Endothelial cell of umbilical vein (primary cell): Measurements from ENCODE around the gene SMR3B. TPM values are rescaled to one million over a fixed set of nuclear protein-coding genes. Genes with fewer than 3 reads are reported as not detected.

Source experiments
- BruUV-seq: library from RNA; stranded (reverse); fragments of 400-500 nt; replicated peaks from 2 replicates; lab custom pipeline; 2021; lab: Mats Ljungman, UMichigan
- CTCF ChIA-PET: fragments of 300-600, 350-600 bp; sonication (Branson Sonifier 250); formaldehyde crosslinking; loops from one replicate; lab custom pipeline; 2021; ENCODE audit warnings: antibody characterized with exemption, inconsistent platforms; lab: Charles Lee
- POLR2A ChIA-PET: fragments of 300-600, 350-600 bp; sonication (Branson Sonifier 250); formaldehyde crosslinking; loops from one replicate; lab custom pipeline; 2021; ENCODE audit warnings: antibody characterized with exemption, inconsistent platforms; lab: Charles Lee
- DNase-seq: peaks from one replicate; pipeline ENCODE4 v3.0.0-alpha.2; 2011; ENCODE audit warnings: low read depth, low spot score
- FAIRE-seq: peaks from 2 replicates; lab custom pipeline; 2011; peaks lifted over from hg19 to GRCh38; lab: Jason Lieb, UNC
- H2AFZ ChIP-seq: 2 replicates; pipeline ENCODE4 v1.6.0; 2012; ENCODE audit warnings: low read depth, low read length, control low read depth, inconsistent platforms
- H3K27ac ChIP-seq: 2 replicates; pipeline ENCODE4 v1.5.1; 2011; ENCODE audit warnings: low read depth, mild to moderate bottlenecking, control low read depth, low read length, moderate library complexity; ENCODE audit not compliant: insufficient read depth
- H3K27me3 ChIP-seq, 2 experiments: 2 replicates each; pipeline versions ENCODE4 v1.6.0 to v1.6.1; 2011; ENCODE audit warnings: low read length in 2 of 2, mixed read lengths in 1 of 2; ENCODE audit not compliant: control insufficient read depth in 2 of 2, insufficient read depth in 2 of 2
- H3K36me3 ChIP-seq, 2 experiments: 2 replicates in 1 of 2; 3 replicates in 1 of 2; pipeline ENCODE4 v1.5.1; 2011; ENCODE audit warnings: low read length in 2 of 2, mild to moderate bottlenecking in 1 of 2, moderate library complexity in 1 of 2; ENCODE audit not compliant: control insufficient read depth in 2 of 2, insufficient read depth in 2 of 2; ENCODE audit errors: extremely low read depth in 1 of 2
- H3K4me1 ChIP-seq: 3 replicates; pipeline ENCODE4 v1.5.1; 2011; ENCODE audit warnings: mild to moderate bottlenecking, low read length; ENCODE audit not compliant: control insufficient read depth, insufficient read depth; ENCODE audit errors: extremely low read depth
- H3K4me2 ChIP-seq: 2 replicates; pipeline ENCODE4 v1.6.1; 2011; ENCODE audit warnings: low read length, control low read depth, mixed read lengths; ENCODE audit not compliant: insufficient read depth
- H3K4me3 ChIP-seq, 3 experiments: fragments of 200-600 bp in 1 of 3; sonication (generic), shearing (Covaris generic) in 1 of 3; replicated peaks in 1 of 3; 2 replicates each; pipeline ENCODE4 v1.5.1; 2011 to 2016; ENCODE audit warnings: control low read depth in 3 of 3, low read length in 3 of 3, mild to moderate bottlenecking in 2 of 3, inconsistent platforms in 1 of 3, low read depth in 1 of 3, moderate library complexity in 1 of 3; ENCODE audit not compliant: insufficient read depth in 1 of 3
- H3K79me2 ChIP-seq: 2 replicates; pipeline ENCODE4 v1.6.0; 2012; ENCODE audit warnings: low read length, inconsistent platforms; ENCODE audit not compliant: control insufficient read depth, insufficient read depth
- H3K9ac ChIP-seq: replicated peaks from 2 replicates; pipeline ENCODE3; 2011; ENCODE audit warnings: low read length, control low read depth; ENCODE audit not compliant: insufficient read depth; ENCODE audit errors: extremely low read depth
- H3K9me1 ChIP-seq: replicated peaks from 3 replicates; pipeline ENCODE4 v1.6.0; 2011; ENCODE audit warnings: mild to moderate bottlenecking, low read length; ENCODE audit not compliant: control insufficient read depth, insufficient read depth; ENCODE audit errors: extremely low read depth
- H3K9me3 ChIP-seq: replicated peaks from 2 replicates; pipeline ENCODE4 v1.5.1; 2012; ENCODE audit warnings: low read length, inconsistent platforms; ENCODE audit not compliant: control insufficient read depth, insufficient read depth
- H4K20me1 ChIP-seq: replicated peaks from 2 replicates; pipeline ENCODE3; 2011; ENCODE audit warnings: mild to moderate bottlenecking, low read length; ENCODE audit not compliant: control insufficient read depth, insufficient read depth; ENCODE audit errors: extremely low read depth
- CTCF ChIP-seq, 2 donors: IDR thresholded peaks; 1 replicate in 1 of 2; 2 replicates in 1 of 2; pipeline ENCODE4 v1.5.1; 2011; ENCODE audit warnings: low read length in 2 of 2, mild to moderate bottlenecking in 2 of 2, moderate library complexity in 2 of 2, control low read depth in 1 of 2, inconsistent platforms in 1 of 2, low read depth in 1 of 2; ENCODE audit not compliant: insufficient read depth in 1 of 2; ENCODE audit errors: extremely low read depth in 1 of 2
- EZH2 ChIP-seq: IDR thresholded peaks from 2 replicates; pipeline ENCODE4 v1.6.1; 2012; ENCODE audit warnings: borderline replicate concordance, low read depth, mild to moderate bottlenecking, moderate library complexity, low read length, inconsistent platforms; ENCODE audit not compliant: severe bottlenecking
- FOS ChIP-seq: IDR thresholded peaks from 2 replicates; pipeline ENCODE4 v1.6.1; 2011; ENCODE audit warnings: mild to moderate bottlenecking, low read length, moderate library complexity, borderline replicate concordance; ENCODE audit not compliant: insufficient read depth
- GATA2 ChIP-seq: IDR thresholded peaks from 2 replicates; pipeline ENCODE4 v1.7.0; 2011; ENCODE audit warnings: low read depth, mild to moderate bottlenecking, moderate library complexity, mixed read lengths, low read length; ENCODE audit not compliant: insufficient read length, insufficient read depth
- JUN ChIP-seq: IDR thresholded peaks from 2 replicates; pipeline ENCODE4 v1.6.1; 2011; ENCODE audit warnings: borderline replicate concordance, low read depth; ENCODE audit not compliant: insufficient read length, insufficient read depth
- MYC ChIP-seq: IDR thresholded peaks from one replicate; pipeline ENCODE4 v1.6.1; 2011; ENCODE audit warnings: mild to moderate bottlenecking, low read depth, low read length
- POLR2A ChIP-seq: IDR thresholded peaks from 2 replicates; pipeline ENCODE4 v1.6.1; 2012; ENCODE audit warnings: low read depth, mild to moderate bottlenecking, control low read depth, low read length
- POLR2AphosphoS5 ChIP-seq: IDR thresholded peaks from 2 replicates; pipeline ENCODE4 v1.6.1; 2012; ENCODE audit warnings: low read depth, mild to moderate bottlenecking, control low read depth, low read length, moderate library complexity; ENCODE audit not compliant: insufficient read depth
- dilution Hi-C: fragments of 300-500 bp; cut with MboI; formaldehyde crosslinking; loops from one replicate; pipeline ENCODE4 v1.15.0; 2019; ENCODE audit warnings: low sequenced_read_pairs; ENCODE audit not compliant: extremely low pct_ligation_motif_present
- intact Hi-C: fragments of 100-400 bp; cut with micrococcal nuclease; formaldehyde crosslinking; loops from one replicate; pipeline ENCODE4 v1.10.0; 2022
- polyA plus RNA-seq, 4 experiments: library from polyadenylated mRNA; depleted of rRNA in 3 of 4; stranded (reverse) in 3 of 4; unstranded in 1 of 4; fragments of >200 nt; gene quantifications; 2 replicates each; pipeline versions ENCODE4 v1.2.1 to v1.2.3, GENCODE V29; 2011 to 2012; ENCODE audit warnings: missing spikeins in 1 of 4
- total RNA-seq: library from RNA; stranded (reverse); gene quantifications from 2 replicates; pipeline ENCODE4 v1.2.3, GENCODE V29; 2021
- TF ChIP-seq, protein P1 (sequence below): IDR thresholded peaks from 2 replicates; pipeline ENCODE4 v1.6.1; 2011; ENCODE audit not compliant: insufficient read depth, insufficient read length

The SMR3B gene
- total and polyA plus RNA-seq, 2 donors (not counting 3 experiments of a cell fraction or from before 2014, with no cell fraction given), result not detected

DNA sequence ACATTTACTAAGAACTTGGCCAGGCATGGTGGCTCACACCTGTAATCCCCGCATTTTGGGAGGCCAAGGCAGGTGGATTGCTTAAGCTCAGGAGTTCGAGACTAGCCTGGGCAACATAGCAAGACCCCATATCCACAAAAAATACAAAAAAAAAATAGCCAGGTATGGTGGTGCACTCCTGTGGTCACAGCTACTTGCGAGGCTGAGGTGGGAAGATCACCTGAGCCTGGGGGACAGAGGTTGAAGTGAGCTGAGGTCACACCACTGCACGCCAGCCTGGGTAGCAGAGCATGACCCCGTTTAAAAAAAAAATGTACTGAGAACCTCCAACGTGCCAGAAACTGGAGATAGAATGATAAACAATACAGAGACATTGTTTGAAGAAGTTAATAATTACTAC is 22.8 kb downstream of the SMR3B start:
- no peak overlapping the region for H3K4me3 ChIP-seq
- no peak overlapping the region for H3K9ac ChIP-seq
- no TSS peak for BruUV-seq
- H4K20me1 ChIP-seq, result no peaks in the 10 kb centered on the region
- no peak for DNase-seq
- dilution Hi-C loops (no loop called here), intact Hi-C loops (no loop called here)
- TF ChIP-seq, protein P1, sequence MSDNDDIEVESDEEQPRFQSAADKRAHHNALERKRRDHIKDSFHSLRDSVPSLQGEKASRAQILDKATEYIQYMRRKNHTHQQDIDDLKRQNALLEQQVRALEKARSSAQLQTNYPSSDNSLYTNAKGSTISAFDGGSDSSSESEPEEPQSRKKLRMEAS, result no peak
- no peak for TF ChIP-seq POLR2A
- TF ChIP-seq FOS, result no peak
- no peak overlapping the region for H3K4me2 ChIP-seq
- no peaks in the 10 kb centered on the region for H3K27me3 ChIP-seq
- no peaks in the 10 kb centered on the region for H3K9me1 ChIP-seq
- H2AFZ ChIP-seq, result no peak overlapping the region
- CTCF ChIA-PET, result interaction anchor here (1.2 kb wide), 1 partner anchor 11 kb away, joined by 4 read pairs; no protein-coding TSS in a partner anchor
- H3K27ac ChIP-seq, result no peak overlapping the region
- H3K36me3 ChIP-seq, result no peaks in the 10 kb centered on the region
- H3K4me1 ChIP-seq, result no peaks in the 10 kb centered on the region
- no peak for FAIRE-seq
- POLR2A ChIA-PET, result no interaction called here
- H3K79me2 ChIP-seq, result no peaks in the 10 kb centered on the region
- no peaks in the 10 kb centered on the region for H3K9me3 ChIP-seq

DNA sequence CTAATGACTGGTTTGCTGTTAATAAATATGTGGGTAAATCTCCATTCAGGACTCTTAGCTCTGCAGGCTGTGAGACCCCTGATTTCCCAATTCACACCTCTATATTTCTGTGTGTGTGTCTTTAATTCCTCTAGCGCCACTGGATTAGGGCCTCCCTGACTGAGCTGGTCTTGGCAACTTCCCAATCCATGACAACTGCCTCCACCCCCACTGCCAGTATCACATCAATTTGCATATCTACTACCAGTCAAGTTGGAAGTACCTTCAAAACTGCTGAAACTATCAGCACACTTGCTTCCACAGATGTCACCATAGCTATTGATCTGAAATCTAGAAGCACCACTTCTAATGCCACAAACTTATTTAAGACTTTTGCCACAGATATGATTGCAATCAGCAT is 42.4 kb downstream of the SMR3B start:
- intact Hi-C loops, result no loop called here
- H3K79me2 ChIP-seq, result no peaks in the 10 kb centered on the region
- no peaks in the 10 kb centered on the region for H4K20me1 ChIP-seq
- dilution Hi-C loops, result no loop called here
- no peak for FAIRE-seq
- ChIA-PET CTCF (no interaction called here), POLR2A (no interaction called here)
- no peak for DNase-seq
- no peaks in the 10 kb centered on the region for H3K9me1 ChIP-seq
- no TSS peak for BruUV-seq
- no peaks in the 10 kb centered on the region for H3K4me1 ChIP-seq
- H2AFZ ChIP-seq, result no peak overlapping the region
- no peak overlapping the region for H3K4me2 ChIP-seq
- no peak for TF ChIP-seq GATA2
- no peak for TF ChIP-seq POLR2A
- TF ChIP-seq EZH2, result no peak
- TF ChIP-seq POLR2AphosphoS5, result no peak
- TF ChIP-seq FOS, result no peak
- TF ChIP-seq, protein P1, result no peak
- no peak for TF ChIP-seq JUN
- TF ChIP-seq MYC, result no peak
- TF ChIP-seq CTCF (IDR thresholded peaks at IDR 0.05; ENCODE audit: extremely low read depth in 1 of 2, insufficient read depth in 1 of 2, low read depth in 1 of 2, low read length in 2 of 2), result no peak
- no peak overlapping the region for H3K4me3 ChIP-seq
- H3K9ac ChIP-seq, result no peak overlapping the region
- no peak overlapping the region for H3K27ac ChIP-seq
- H3K9me3 ChIP-seq, result no peaks in the 10 kb centered on the region
- no peaks in the 10 kb centered on the region for H3K27me3 ChIP-seq
- H3K36me3 ChIP-seq, result no peaks in the 10 kb centered on the region
